Stomach (tissue), 9 donors: ENCODE measurements around the gene FBXW8. TPM values are rescaled to one million over a fixed set of nuclear protein-coding genes. Genes with fewer than 3 reads are reported as not detected.
A peak's percentile ranks its signal among the peaks of the same experiment; 100 is the strongest.

Experiments
- DNase-seq, 2 donors: peaks; one replicate each; pipeline versions ENCODE4 v3.0.0 to v3.0.0-alpha.2; 2013 to 2019
- H3K27ac ChIP-seq, 5 donors: fragments of 200-600 bp in 4 of 5; sonication (generic) in 4 of 5; one replicate each; pipeline ENCODE4 v1.5.1; 2013 to 2019; ENCODE audit warnings: mild to moderate bottlenecking in 1 of 5, moderate library complexity in 1 of 5
- H3K27me3 ChIP-seq, 3 donors: fragments of 200-600 bp; sonication (generic); one replicate each; pipeline ENCODE4 v1.5.1; 2017 to 2019; ENCODE audit warnings: mixed run types in 1 of 3
- H3K36me3 ChIP-seq, 4 donors: fragments of 200-600 bp; sonication (generic); 1 replicate in 3 of 4; 2 replicates in 1 of 4; pipeline ENCODE4 v1.5.1; 2016 to 2019
- H3K4me1 ChIP-seq, 4 donors: fragments of 200-600 bp; sonication (generic); one replicate each; pipeline ENCODE4 v1.5.1; 2016 to 2019
- H3K4me3 ChIP-seq, 4 donors: fragments of 200-600 bp; sonication (generic) in 3 of 4; one replicate each; pipeline ENCODE4 v1.5.1; 2016 to 2019; ENCODE audit warnings: mild to moderate bottlenecking in 1 of 4
- H3K9me3 ChIP-seq, 4 donors: fragments of 200-600 bp; sonication (generic); one replicate each; pipeline ENCODE4 v1.5.1; 2016 to 2019
- EP300 ChIP-seq: sonication (generic); formaldehyde crosslinking; IDR thresholded peaks from one replicate; pipeline ENCODE4 v1.6.1; 2017; ENCODE audit warnings: antibody characterized with exemption
- POLR2A ChIP-seq, 4 donors: fragments of 450-650 bp; IDR thresholded peaks; one replicate each; pipeline ENCODE4 v1.6.1; 2016; ENCODE audit warnings: antibody characterized with exemption in 4 of 4, control low read depth in 2 of 4, mild to moderate bottlenecking in 1 of 4, moderate library complexity in 1 of 4
- POLR2AphosphoS5 ChIP-seq, 3 donors: sonication (generic); formaldehyde crosslinking; IDR thresholded peaks; one replicate each; pipeline ENCODE4 v1.6.1; 2016; ENCODE audit warnings: antibody characterized with exemption in 3 of 3
- WGBS, 5 donors: extraction: QIAGEN DNeasy Blood & Tissue Kit in 3 of 5; methylation state at CpG; one replicate each; pipeline versions ENCODE4 v1.1.5 to v1.1.7; 2013 to 2018; 5-methylcytosine and 5-hydroxymethylcytosine counted together
- intact Hi-C: fragments of 100-400 bp; cut with DNase I; formaldehyde crosslinking; loops from one replicate; pipeline ENCODE4 v1.15.1; 2023; ENCODE audit warnings: low total_unique reads
- polyA plus RNA-seq, 3 donors: library from polyadenylated mRNA; stranded (reverse); fragments of 200-250 nt; gene quantifications; one replicate each; pipeline ENCODE4 v1.2.3, GENCODE V29; 2013
- total RNA-seq, 5 donors: library from RNA; depleted of rRNA; stranded (reverse); fragments of >200 nt; gene quantifications; one replicate each; pipeline versions ENCODE4 v1.1.0 to v1.2.3, GENCODE V29; 2014 to 2016
- TF ChIP-seq, protein P1 (sequence below), 7 experiments: fragments of 450-650 bp in 4 of 7; fragments of 200-600 bp in 3 of 7; sonication (generic) in 3 of 7; IDR thresholded peaks; one replicate each; pipeline ENCODE4 v1.5.1; 2016 to 2019; ENCODE audit warnings: antibody characterized with exemption in 7 of 7, control low read depth in 2 of 7, mild to moderate bottlenecking in 1 of 7
- donor health status: healthy with polysubstance abuse.
- donor health status: Bipolar disorder and iron deficiency.
- donor health status: healthy.

Gene FBXW8
- total and polyA plus RNA-seq, 8 donors: 3.2 to 28.7 (median 6.7) TPM

DNA sequence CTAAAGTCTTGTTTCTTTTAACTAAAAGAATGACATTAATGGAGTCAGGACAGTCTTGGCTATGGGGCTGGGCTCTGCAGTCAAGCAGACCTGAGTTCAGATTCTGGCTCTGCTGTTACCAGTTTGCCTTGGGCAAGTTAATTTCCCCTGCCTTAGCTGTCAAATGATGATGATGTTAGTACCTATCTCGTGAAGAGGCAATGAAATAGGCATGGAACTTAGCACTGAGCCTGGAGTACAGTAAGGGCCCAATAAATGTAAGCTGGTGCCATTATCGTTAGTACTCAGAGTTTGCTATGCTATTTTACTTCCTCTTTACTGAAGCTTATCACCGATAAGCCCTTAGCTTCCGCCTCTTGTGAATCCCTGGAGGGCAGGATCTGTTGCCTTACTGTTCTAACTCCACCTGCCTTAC lies 8.5 kb downstream of the FBXW8 start:
- peak in 1 of 2 donors; percentile 72 for DNase-seq
- WGBS, 5 donors: 22 to 47% (median 34%) methylated on average over 4 of the region's 4 CpGs
- intact Hi-C loops: no loop called here
- H3K9me3 ChIP-seq: no peaks in the 10 kb centered on the region
- no peak overlapping the region for H3K4me3 ChIP-seq
- H3K27me3 ChIP-seq: no peaks in the 10 kb centered on the region
- peaks cover 0 to 4% (median 0%) of the 10 kb centered on the region in 4 donors for H3K36me3 ChIP-seq
- TF ChIP-seq POLR2AphosphoS5 (IDR thresholded peaks at IDR 0.05) (peak in 2 of 3 donors; percentile 49 to 84), POLR2A (IDR thresholded peaks at IDR 0.05) (no peak)
- TF ChIP-seq, protein P1, sequence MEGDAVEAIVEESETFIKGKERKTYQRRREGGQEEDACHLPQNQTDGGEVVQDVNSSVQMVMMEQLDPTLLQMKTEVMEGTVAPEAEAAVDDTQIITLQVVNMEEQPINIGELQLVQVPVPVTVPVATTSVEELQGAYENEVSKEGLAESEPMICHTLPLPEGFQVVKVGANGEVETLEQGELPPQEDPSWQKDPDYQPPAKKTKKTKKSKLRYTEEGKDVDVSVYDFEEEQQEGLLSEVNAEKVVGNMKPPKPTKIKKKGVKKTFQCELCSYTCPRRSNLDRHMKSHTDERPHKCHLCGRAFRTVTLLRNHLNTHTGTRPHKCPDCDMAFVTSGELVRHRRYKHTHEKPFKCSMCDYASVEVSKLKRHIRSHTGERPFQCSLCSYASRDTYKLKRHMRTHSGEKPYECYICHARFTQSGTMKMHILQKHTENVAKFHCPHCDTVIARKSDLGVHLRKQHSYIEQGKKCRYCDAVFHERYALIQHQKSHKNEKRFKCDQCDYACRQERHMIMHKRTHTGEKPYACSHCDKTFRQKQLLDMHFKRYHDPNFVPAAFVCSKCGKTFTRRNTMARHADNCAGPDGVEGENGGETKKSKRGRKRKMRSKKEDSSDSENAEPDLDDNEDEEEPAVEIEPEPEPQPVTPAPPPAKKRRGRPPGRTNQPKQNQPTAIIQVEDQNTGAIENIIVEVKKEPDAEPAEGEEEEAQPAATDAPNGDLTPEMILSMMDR (IDR thresholded peaks at IDR 0.05): no peak
- H3K27ac ChIP-seq: peak overlapping the region; percentile 34 to 79 (median 66)
- peaks cover 40 to 91% (median 54%) of the 10 kb centered on the region in 4 donors for H3K4me1 ChIP-seq

DNA sequence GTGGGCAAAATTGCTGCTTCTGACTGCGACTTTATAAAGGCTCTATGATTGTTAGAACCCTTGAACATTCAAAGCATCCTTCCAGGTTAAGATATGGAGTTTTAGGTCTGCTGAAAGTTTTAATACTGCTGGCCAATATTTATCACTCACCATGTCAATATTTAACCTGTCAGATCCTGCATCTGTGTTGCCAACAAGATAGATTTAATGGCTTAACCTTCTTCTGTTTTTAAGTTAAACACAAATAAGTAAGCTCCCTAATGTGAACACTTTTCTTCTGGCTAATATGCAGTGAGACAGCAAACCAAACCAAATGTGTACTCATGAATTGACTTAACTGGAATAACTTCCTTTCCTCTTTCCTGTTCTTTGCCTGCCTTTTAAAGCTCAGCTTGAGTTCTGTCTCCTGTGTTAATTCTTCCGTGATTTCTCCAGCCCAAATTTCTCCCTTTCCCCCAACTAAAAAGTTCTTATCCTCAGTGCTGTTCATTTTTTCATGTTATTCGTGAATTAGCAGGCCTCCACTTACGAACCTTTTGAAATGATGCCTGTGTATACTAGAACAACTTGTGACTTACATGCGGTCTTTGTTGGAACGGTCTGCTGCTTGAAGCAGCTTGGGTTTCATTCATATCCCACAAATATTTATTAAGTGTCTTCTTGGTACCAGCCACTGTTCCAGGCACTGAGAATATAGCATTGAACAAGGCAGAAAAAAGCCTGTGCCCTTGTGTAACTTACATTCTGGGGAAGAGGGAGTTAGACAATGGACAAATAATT lies 9.1 kb downstream of the FBXW8 start:
- TF ChIP-seq, protein P1 (IDR thresholded peaks at IDR 0.05): no peak
- WGBS, 5 donors: 31 to 54% (median 48%) methylated on average over 6 of the region's 6 CpGs
- Histone ChIP-seq H3K36me3 (peaks cover 0 to 4% (median 0%) of the 10 kb centered on the region in 4 donors), H3K27ac (peak overlapping the region; percentile 34 to 79 (median 66)), H3K4me1 (peaks cover 47 to 91% (median 58%) of the 10 kb centered on the region in 4 donors), H3K27me3 (no peaks in the 10 kb centered on the region), H3K9me3 (no peaks in the 10 kb centered on the region), H3K4me3 (no peak overlapping the region)
- DNase-seq: no peak
- intact Hi-C loops: no loop called here

DNA sequence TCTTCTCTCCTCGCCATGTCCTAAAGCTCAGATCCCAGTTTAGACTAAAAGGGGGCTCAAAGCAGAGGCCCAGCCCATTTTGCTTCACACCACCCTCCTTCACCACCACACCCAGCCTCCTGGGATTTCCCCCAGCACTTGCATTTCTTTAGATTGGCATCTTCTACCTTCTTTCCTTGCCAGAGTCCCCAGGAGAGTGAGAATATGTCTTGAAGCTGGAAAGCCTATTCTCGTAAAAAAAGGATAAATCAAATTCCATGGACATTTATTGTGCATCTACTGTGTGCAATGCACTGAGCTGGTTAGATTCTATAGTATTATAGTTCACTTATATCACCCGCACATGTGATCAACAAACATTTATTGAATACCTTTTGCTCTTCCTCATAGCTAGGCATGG lies 10.2 kb downstream of the FBXW8 start:
- no peak for DNase-seq
- Histone ChIP-seq H3K4me1 (peaks cover 50 to 92% (median 62%) of the 10 kb centered on the region in 4 donors), H3K36me3 (no peaks in the 10 kb centered on the region), H3K4me3 (no peak overlapping the region), H3K27ac (peak overlapping the region in 4 of 5 donors; percentile 41 to 79 (median 70)), H3K9me3 (no peaks in the 10 kb centered on the region), H3K27me3 (no peaks in the 10 kb centered on the region)
- intact Hi-C loops: no loop called here
- TF ChIP-seq, protein P1 (IDR thresholded peaks at IDR 0.05): no peak
- TF ChIP-seq POLR2A (IDR thresholded peaks at IDR 0.05) (no peak), EP300 (no peak), POLR2AphosphoS5 (IDR thresholded peaks at IDR 0.05) (no peak)
- 65 to 76% (median 68%) methylated on average over 3 of the region's 3 CpGs for WGBS, 5 donors

DNA sequence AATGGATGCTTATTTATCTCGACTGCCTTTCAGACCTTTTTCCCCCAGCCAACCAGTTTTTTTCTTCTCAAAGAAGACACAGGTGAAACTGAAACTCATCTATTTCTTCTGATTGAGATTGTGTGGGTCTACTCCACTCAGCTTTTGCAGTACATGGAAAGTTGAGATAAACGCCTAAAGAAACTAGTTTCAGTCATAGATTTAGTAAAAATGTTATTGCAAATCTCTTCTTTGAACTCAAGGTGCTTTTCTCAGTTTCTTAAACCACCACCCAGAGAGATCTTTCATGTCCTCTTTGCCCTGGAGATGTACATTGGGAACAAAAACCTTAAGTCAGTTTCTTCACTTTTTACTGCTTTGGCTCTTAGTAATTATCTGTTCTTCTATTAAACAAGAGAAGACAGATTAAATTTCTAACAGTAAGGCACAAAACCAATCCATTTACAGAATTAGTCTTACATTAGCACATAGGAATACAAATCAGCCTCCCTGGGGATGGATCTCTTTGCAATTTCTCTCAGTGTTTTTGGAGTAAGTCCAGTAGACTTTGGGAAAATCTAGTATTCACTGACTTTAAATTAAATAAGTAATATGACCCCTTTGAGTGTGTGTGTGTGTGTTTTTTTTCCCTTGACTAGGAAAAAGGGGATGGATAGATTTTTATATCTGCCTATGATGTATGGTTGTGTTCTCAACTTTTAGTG lies 11.6 kb downstream of the FBXW8 start:
- Histone ChIP-seq H3K4me3 (no peak overlapping the region), H3K27me3 (no peaks in the 10 kb centered on the region), H3K36me3 (no peaks in the 10 kb centered on the region), H3K4me1 (peaks cover 44 to 92% (median 57%) of the 10 kb centered on the region in 4 donors), H3K27ac (peak overlapping the region in 1 of 5 donors; percentile 26), H3K9me3 (no peaks in the 10 kb centered on the region)
- 53 to 67% (median 60%) methylated on average over 2 of the region's 2 CpGs for WGBS, 5 donors
- no peak for TF ChIP-seq EP300
- no peak for TF ChIP-seq POLR2A (IDR thresholded peaks at IDR 0.05)
- TF ChIP-seq POLR2AphosphoS5 (IDR thresholded peaks at IDR 0.05): no peak
- TF ChIP-seq, protein P1 (IDR thresholded peaks at IDR 0.05): no peak
- intact Hi-C loops: no loop called here
- DNase-seq: peak in 1 of 2 donors; percentile 48
